Superior temporal gyrus (tissue), 1 donor: Measurements from ENCODE around the gene ELMO1.

Experiments
- DNase-seq: peaks from one replicate; pipeline ENCODE4 v3.0.0-alpha.2; 2016; ENCODE audit errors: extremely low spot score

Gene ELMO1

GRCh38 chr7:37408291-37409228 lies 40.1 kb downstream of the ELMO1 start:
- no peak for DNase-seq

- DNase-seq, result no peak
Measured at GRCh38 chr7:37405603-37406122, 43.0 kb downstream of the ELMO1 start.

- DNase-seq, result no peak
Measured at GRCh38 chr7:37405128-37405527, 43.5 kb downstream of the ELMO1 start.

GRCh38 chr7:37399876-37400421 lies 48.7 kb downstream of the ELMO1 start:
- no peak for DNase-seq

- no peak for DNase-seq
Measured at GRCh38 chr7:37398403-37398802, 50.3 kb downstream of the ELMO1 start.

- no peak for DNase-seq
Measured at GRCh38 chr7:37395618-37396259, 52.9 kb downstream of the ELMO1 start.

GRCh38 chr7:37394158-37394557 lies 54.5 kb downstream of the ELMO1 start:
- DNase-seq, result no peak

- no peak for DNase-seq
Measured at GRCh38 chr7:37393476-37393875, 55.2 kb downstream of the ELMO1 start.

GRCh38 chr7:37392673-37393017 lies 56.0 kb downstream of the ELMO1 start:
- DNase-seq, result no peak

- DNase-seq, result no peak
Measured at GRCh38 chr7:37391791-37392672, 56.6 kb downstream of the ELMO1 start.

- DNase-seq, result no peak
Measured at GRCh38 chr7:37390114-37390513, 58.5 kb downstream of the ELMO1 start.

- no peak for DNase-seq
Measured at GRCh38 chr7:37388811-37389210, 59.9 kb downstream of the ELMO1 start.

- no peak for DNase-seq
Measured at GRCh38 chr7:37385787-37386186, 62.9 kb downstream of the ELMO1 start.

GRCh38 chr7:37382546-37383088 lies 66.0 kb downstream of the ELMO1 start:
- DNase-seq, result no peak

- no peak for DNase-seq
Measured at GRCh38 chr7:37380831-37381230, 67.8 kb downstream of the ELMO1 start.

GRCh38 chr7:37379546-37380277 lies 69.0 kb downstream of the ELMO1 start:
- DNase-seq, result no peak

- no peak for DNase-seq
Measured at GRCh38 chr7:37377231-37377630, 71.4 kb downstream of the ELMO1 start.

GRCh38 chr7:37376386-37376785 lies 72.3 kb downstream of the ELMO1 start:
- DNase-seq, result no peak

- DNase-seq, result no peak
Measured at GRCh38 chr7:37372750-37373149, 75.9 kb downstream of the ELMO1 start.

GRCh38 chr7:37371755-37372154 lies 76.9 kb downstream of the ELMO1 start:
- no peak for DNase-seq

GRCh38 chr7:37369906-37370305 lies 78.8 kb downstream of the ELMO1 start:
- DNase-seq, result no peak
